GM23248 (cell line): ENCODE measurements around the gene TFEB. TPM values are rescaled to one million over a fixed set of nuclear protein-coding genes. Genes with fewer than 3 reads are reported as not detected.

Source experiments
- DNase-seq: peaks from one replicate; pipeline ENCODE4 v3.0.0-alpha.2; 2015
- H2AFZ ChIP-seq: fragments of 200-600 bp; sonication (generic); 2 replicates; pipeline ENCODE4 v1.6.1; 2016; ENCODE audit warnings: antibody characterized with exemption
- H3F3A ChIP-seq: fragments of 200-600 bp; sonication (generic); 2 replicates; pipeline ENCODE4 v1.6.1; 2016; ENCODE audit warnings: mild to moderate bottlenecking, antibody characterized with exemption, mixed run types; ENCODE audit not compliant: insufficient read depth
- H3K27ac ChIP-seq: fragments of 200-600 bp; sonication (generic); 2 replicates; pipeline ENCODE4 v1.5.1; 2016; ENCODE audit warnings: mild to moderate bottlenecking
- H3K27me3 ChIP-seq: fragments of 200-600 bp; sonication (generic); replicated peaks from 2 replicates; pipeline ENCODE4 v1.6.1; 2016; ENCODE audit warnings: mild to moderate bottlenecking; ENCODE audit not compliant: insufficient read depth
- H3K36me3 ChIP-seq: fragments of 200-600 bp; sonication (generic); 2 replicates; pipeline ENCODE4 v1.6.1; 2016; ENCODE audit warnings: low read depth, mild to moderate bottlenecking
- H3K4me1 ChIP-seq: fragments of 200-600 bp; sonication (generic); 2 replicates; pipeline ENCODE4 v1.6.1; 2016; ENCODE audit warnings: mild to moderate bottlenecking; ENCODE audit not compliant: insufficient read depth
- H3K4me2 ChIP-seq: fragments of 200-600 bp; sonication (generic); one replicate; pipeline ENCODE4 v1.6.1; 2016; ENCODE audit warnings: mild to moderate bottlenecking; ENCODE audit not compliant: unreplicated experiment
- H3K4me3 ChIP-seq: fragments of 200-600 bp; sonication (generic); 2 replicates; pipeline ENCODE4 v1.5.1; 2016; ENCODE audit warnings: mild to moderate bottlenecking
- H3K79me2 ChIP-seq: fragments of 200-600 bp; sonication (generic); 2 replicates; pipeline ENCODE4 v1.6.1; 2016; ENCODE audit warnings: mild to moderate bottlenecking; ENCODE audit not compliant: insufficient read depth
- H3K9ac ChIP-seq: fragments of 200-600 bp; sonication (generic); 2 replicates; pipeline ENCODE4 v1.6.1; 2016; ENCODE audit warnings: mild to moderate bottlenecking
- H3K9me2 ChIP-seq: fragments of 200-600 bp; sonication (generic); 2 replicates; pipeline ENCODE4 v1.6.1; 2016; ENCODE audit warnings: mixed run types, mild to moderate bottlenecking, moderate library complexity; ENCODE audit not compliant: insufficient read depth
- H3K9me3 ChIP-seq: fragments of 200-600 bp; sonication (generic); one replicate; pipeline ENCODE4 v1.6.1; 2017; ENCODE audit warnings: low read depth
- H4K20me1 ChIP-seq: fragments of 200-600 bp; sonication (generic); 2 replicates; pipeline ENCODE4 v1.6.0; 2016; ENCODE audit not compliant: insufficient read depth
- EZH2 ChIP-seq: fragments of 200-600 bp; sonication (generic); IDR thresholded peaks from 2 replicates; pipeline ENCODE4 v1.6.1; 2018; ENCODE audit warnings: antibody characterized with exemption, mild to moderate bottlenecking; ENCODE audit not compliant: insufficient read depth, poor library complexity, severe bottlenecking
- EZH2phosphoT487 ChIP-seq: fragments of 200-600 bp; sonication (generic); IDR thresholded peaks from 2 replicates; pipeline ENCODE4 v1.6.1; 2018; ENCODE audit warnings: antibody characterized with exemption, moderate library complexity, mild to moderate bottlenecking, low read depth; ENCODE audit not compliant: insufficient read depth
- WGBS, 2 experiments: methylation state at CpG; one replicate each; pipeline ENCODE4 v1.1.6; 2015 to 2017; ENCODE audit warnings: low lambda C conversion rate in 2 of 2, low coverage in 1 of 2; ENCODE audit errors: missing lambda C conversion rate in 2 of 2; 5-methylcytosine and 5-hydroxymethylcytosine counted together
- in situ Hi-C: fragments of 300-500 bp; cut with MboI; formaldehyde crosslinking; loops from 2 replicates; pipeline ENCODE4 v1.15.0; 2020
- polyA plus RNA-seq: library from polyadenylated mRNA; unstranded; fragments of >200 nt; fragmentation: Nextera tagmentation; extraction: Ambion mirVana; gene quantifications from 2 replicates; pipeline ENCODE4 v1.2.1, GENCODE V29; 2016
- total RNA-seq: library from RNA; depleted of rRNA; stranded (reverse); fragments of >200 nt; shearing (Covaris generic); gene quantifications from 2 replicates; pipeline ENCODE4 v1.2.3, GENCODE V29; 2014

Gene TFEB
- total and polyA plus RNA-seq, 2 experiments from 2014 or later: 5.5 to 5.7 TPM

DNA sequence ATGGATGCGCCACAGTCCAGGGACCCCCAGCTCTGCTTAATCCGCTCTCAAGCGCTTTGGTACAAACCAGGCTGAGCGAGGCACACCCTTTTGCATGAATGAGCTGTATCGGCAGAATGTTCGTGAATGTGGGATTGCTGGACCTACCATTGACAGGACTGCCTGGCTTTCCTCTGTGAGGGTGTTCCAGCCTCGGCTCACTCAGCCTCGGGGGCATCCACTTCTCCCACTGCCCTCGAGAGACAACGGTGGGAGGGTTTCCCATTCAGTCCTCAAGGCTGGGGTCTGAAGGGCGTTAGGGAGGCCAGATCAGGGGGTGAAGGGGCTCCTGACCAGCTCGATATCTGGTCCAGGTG, 79.8 kb downstream of the TFEB start:
- H3K9ac ChIP-seq: no peak overlapping the region
- WGBS, 2 experiments: 75 to 76% methylated on average over 12 of the region's 12 CpGs
- H4K20me1 ChIP-seq: no peaks in the 10 kb centered on the region
- TF ChIP-seq EZH2: no peak
- no peak for TF ChIP-seq EZH2phosphoT487
- H3K4me2 ChIP-seq: no peak overlapping the region
- H3K9me3 ChIP-seq: no peaks in the 10 kb centered on the region
- in situ Hi-C loops: no loop called here
- H3K36me3 ChIP-seq: no peaks in the 10 kb centered on the region
- H3K4me3 ChIP-seq: no peak overlapping the region
- H3K4me1 ChIP-seq: no peaks in the 10 kb centered on the region
- DNase-seq: no peak
- H3F3A ChIP-seq: no peaks in the 10 kb centered on the region
- H2AFZ ChIP-seq: no peak overlapping the region
- H3K27me3 ChIP-seq: peaks cover 19% of the 10 kb centered on the region
- no peaks in the 10 kb centered on the region for H3K9me2 ChIP-seq
- no peak overlapping the region for H3K27ac ChIP-seq
- H3K79me2 ChIP-seq: no peaks in the 10 kb centered on the region

GRCh38 chr6:41655176-41655575, 80.2 kb downstream of the TFEB start:
- Histone ChIP-seq H3K4me3 (no peak overlapping the region), H4K20me1 (no peaks in the 10 kb centered on the region), H3K27me3 (peaks cover 19% of the 10 kb centered on the region), H3K79me2 (no peaks in the 10 kb centered on the region), H3K9me3 (no peaks in the 10 kb centered on the region), H3K4me2 (no peak overlapping the region), H2AFZ (no peak overlapping the region), H3K9ac (no peak overlapping the region), H3K4me1 (no peaks in the 10 kb centered on the region), H3F3A (no peaks in the 10 kb centered on the region), H3K36me3 (no peaks in the 10 kb centered on the region), H3K27ac (no peak overlapping the region), H3K9me2 (no peaks in the 10 kb centered on the region)
- WGBS, 2 experiments: 65 to 70% methylated on average over 8 of the region's 8 CpGs
- in situ Hi-C loops: no loop called here
- no peak for DNase-seq
- TF ChIP-seq EZH2 (no peak), EZH2phosphoT487 (no peak)

DNA sequence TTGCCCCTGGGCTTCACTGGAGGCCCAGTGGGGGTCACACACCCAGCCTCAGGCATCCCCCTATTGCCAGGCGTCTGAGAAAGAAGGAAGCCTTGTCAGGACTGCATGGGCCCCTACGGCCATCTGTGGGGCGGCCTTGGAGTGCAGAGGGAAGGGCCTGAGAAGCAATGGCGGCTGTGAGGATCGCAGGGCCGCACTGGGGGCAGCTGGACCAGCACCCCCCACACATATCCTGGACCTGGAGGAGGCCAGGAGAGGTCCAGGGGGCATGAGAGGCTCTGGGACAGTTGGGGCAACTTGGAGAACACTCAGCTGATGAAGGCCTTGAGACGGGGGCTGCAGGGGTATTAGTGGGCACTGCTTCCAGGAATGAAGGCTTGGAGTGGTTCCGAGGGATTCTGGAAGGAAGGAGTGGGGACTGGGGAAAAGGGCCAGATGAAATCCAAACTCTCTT, 80.7 kb downstream of the TFEB start:
- TF ChIP-seq EZH2phosphoT487 (no peak), EZH2 (no peak)
- H3K36me3 ChIP-seq: no peaks in the 10 kb centered on the region
- WGBS, 2 experiments: 57 to 58% methylated on average over 8 of the region's 8 CpGs
- no peaks in the 10 kb centered on the region for H3F3A ChIP-seq
- no peaks in the 10 kb centered on the region for H3K9me3 ChIP-seq
- H3K9ac ChIP-seq: no peak overlapping the region
- no peak overlapping the region for H3K4me2 ChIP-seq
- H3K27me3 ChIP-seq: peaks cover 19% of the 10 kb centered on the region
- no peaks in the 10 kb centered on the region for H3K9me2 ChIP-seq
- H3K79me2 ChIP-seq: no peaks in the 10 kb centered on the region
- in situ Hi-C loops: no loop called here
- no peak overlapping the region for H2AFZ ChIP-seq
- H3K4me1 ChIP-seq: no peaks in the 10 kb centered on the region
- H3K4me3 ChIP-seq: no peak overlapping the region
- DNase-seq: no peak
- H3K27ac ChIP-seq: no peak overlapping the region
- H4K20me1 ChIP-seq: no peaks in the 10 kb centered on the region

DNA sequence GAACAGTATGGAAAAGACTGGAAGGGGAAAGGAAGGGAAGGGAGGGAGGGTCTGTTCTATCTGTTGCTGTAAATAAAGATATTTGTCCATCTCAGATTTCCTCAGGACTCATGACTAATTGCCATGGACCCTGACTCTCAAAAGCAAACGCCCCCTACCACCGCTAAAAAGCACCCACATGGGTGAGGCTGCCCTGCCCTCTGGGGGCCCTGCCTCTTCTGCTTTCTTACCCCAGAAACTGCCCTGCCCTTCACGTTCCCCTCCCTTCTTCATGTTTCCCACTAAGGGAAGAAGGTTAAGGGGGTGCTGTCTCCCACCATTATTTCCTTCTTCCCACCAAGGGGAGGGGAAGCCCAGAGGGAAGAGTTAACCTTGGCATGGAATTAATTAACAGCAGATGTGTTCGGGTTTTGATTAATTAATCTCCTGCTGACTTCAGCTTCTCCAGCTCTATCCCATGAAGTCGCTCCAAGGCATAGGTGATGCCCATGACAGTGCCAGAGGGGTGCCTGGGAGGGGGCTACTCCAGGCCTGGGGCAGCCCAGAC, 81.2 kb downstream of the TFEB start:
- H3K36me3 ChIP-seq: no peaks in the 10 kb centered on the region
- H3K27ac ChIP-seq: no peak overlapping the region
- H3F3A ChIP-seq: no peaks in the 10 kb centered on the region
- no peaks in the 10 kb centered on the region for H3K4me1 ChIP-seq
- H3K4me2 ChIP-seq: no peak overlapping the region
- no peaks in the 10 kb centered on the region for H3K79me2 ChIP-seq
- no peak overlapping the region for H3K4me3 ChIP-seq
- no peaks in the 10 kb centered on the region for H4K20me1 ChIP-seq
- no peak for DNase-seq
- no peak overlapping the region for H2AFZ ChIP-seq
- in situ Hi-C loops: no loop called here
- no peak for TF ChIP-seq EZH2phosphoT487
- TF ChIP-seq EZH2: no peak
- H3K9ac ChIP-seq: no peak overlapping the region
- H3K9me2 ChIP-seq: no peaks in the 10 kb centered on the region
- H3K27me3 ChIP-seq: peaks cover 18% of the 10 kb centered on the region
- no peaks in the 10 kb centered on the region for H3K9me3 ChIP-seq
- WGBS, 2 experiments: 21 to 28% methylated on average over 4 to 5 of the region's 5 CpGs

DNA sequence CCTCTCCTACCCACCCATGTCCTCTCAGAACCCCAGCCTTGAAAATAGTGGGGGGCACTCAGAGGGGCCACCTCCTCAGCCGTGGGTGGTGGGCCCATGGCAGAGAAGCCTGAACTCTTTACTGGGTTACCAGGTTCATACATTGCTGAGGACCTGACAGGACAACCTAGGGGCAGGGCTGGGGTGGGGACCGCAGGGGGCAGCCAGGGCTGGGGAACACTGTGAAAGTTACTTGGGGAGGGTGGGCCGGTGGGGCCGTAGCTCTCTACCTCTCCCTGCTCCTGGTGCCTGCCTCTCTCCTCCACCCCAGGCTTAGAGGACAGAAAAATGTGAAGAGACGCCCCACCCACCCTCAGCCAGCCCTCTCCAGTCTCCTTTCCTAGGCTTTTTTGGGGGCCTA, 81.7 kb downstream of the TFEB start:
- Histone ChIP-seq H3K4me2 (no peak overlapping the region), H4K20me1 (no peaks in the 10 kb centered on the region), H3K9ac (no peak overlapping the region), H3F3A (no peaks in the 10 kb centered on the region), H3K27ac (no peak overlapping the region), H3K27me3 (peaks cover 13% of the 10 kb centered on the region), H3K9me2 (no peaks in the 10 kb centered on the region), H3K4me3 (no peak overlapping the region), H3K79me2 (no peaks in the 10 kb centered on the region), H3K36me3 (no peaks in the 10 kb centered on the region), H3K4me1 (no peaks in the 10 kb centered on the region), H3K9me3 (no peaks in the 10 kb centered on the region), H2AFZ (no peak overlapping the region)
- in situ Hi-C loops: no loop called here
- WGBS, 2 experiments: 58 to 88% methylated on average over 3 to 5 of the region's 5 CpGs
- TF ChIP-seq EZH2 (no peak), EZH2phosphoT487 (no peak)
- DNase-seq: no peak
